WTC11 (cell line): Measurements from ENCODE around the gene PRSS16. TPM values are rescaled to one million over a fixed set of nuclear protein-coding genes. Genes with fewer than 3 reads are reported as not detected.

Source experiments
- ATAC-seq: fragments of 200-7000 bp; cut with Tn5 transposase; 2 replicates; pipeline ENCODE4 v1.10.0; 2021; ENCODE audit warnings: mild to moderate bottlenecking, moderate library complexity
- CTCF ChIA-PET: fragments of 300-600 bp; sonication (Branson Sonifier 250); formaldehyde crosslinking; loops from one replicate; lab custom pipeline; 2021; ENCODE audit warnings: antibody characterized with exemption; lab: Charles Lee
- POLR2A ChIA-PET: fragments of 350-600 bp; sonication (Branson Sonifier 250); formaldehyde crosslinking; loops from one replicate; lab custom pipeline; 2021; ENCODE audit warnings: antibody characterized with exemption; lab: Charles Lee
- DNase-seq: peaks from one replicate; pipeline ENCODE4 v3.0.0; 2021; ENCODE audit warnings: low spot score
- H3K27ac Mint-ChIP-seq: 2 replicates; pipeline ENCODE4 v1.8.0; 2021; ENCODE audit warnings: mixed read lengths
- H3K27me3 Mint-ChIP-seq: 2 replicates; pipeline ENCODE4 v1.8.0; 2021; ENCODE audit warnings: low read depth, mild to moderate bottlenecking, moderate library complexity, mixed read lengths
- H3K36me3 Mint-ChIP-seq: 2 replicates; pipeline ENCODE4 v1.8.0; 2021; ENCODE audit warnings: mixed read lengths
- H3K4me1 Mint-ChIP-seq: 2 replicates; pipeline ENCODE4 v1.8.0; 2022; ENCODE audit warnings: mixed read lengths
- H3K4me3 Mint-ChIP-seq: 2 replicates; pipeline ENCODE4 v1.8.0; 2021; ENCODE audit warnings: mild to moderate bottlenecking, moderate library complexity, mixed read lengths
- H3K9me3 Mint-ChIP-seq: 2 replicates; pipeline ENCODE4 v1.8.0; 2021; ENCODE audit warnings: mixed read lengths
- ATF1 ChIP-seq: sonication (generic); formaldehyde crosslinking; IDR thresholded peaks from 2 replicates; pipeline ENCODE4 v1.8.1; 2023; ENCODE audit warnings: mild to moderate bottlenecking, moderate library complexity, missing genetic modification reagents
- CBFB ChIP-seq: sonication (generic); formaldehyde crosslinking; IDR thresholded peaks from 2 replicates; pipeline ENCODE4 v1.8.1; 2022; ENCODE audit warnings: mild to moderate bottlenecking, low read depth, missing genetic modification reagents
- ESRRA ChIP-seq: sonication (generic); formaldehyde crosslinking; IDR thresholded peaks from 2 replicates; pipeline ENCODE4 v1.8.1; 2022; ENCODE audit warnings: mild to moderate bottlenecking, missing genetic modification reagents, borderline replicate concordance
- GRHL2 ChIP-seq: fragments of 250-450 bp; sonication (Bioruptor Pico); IDR thresholded peaks from 2 replicates; pipeline ENCODE4 v1.8.0; 2022; ENCODE audit warnings: mild to moderate bottlenecking, moderate library complexity; ENCODE audit not compliant: insufficient replicate concordance, severe bottlenecking
- HMGA2 ChIP-seq: fragments of 250-450 bp; sonication (Bioruptor Pico); IDR thresholded peaks from 2 replicates; pipeline ENCODE4 v1.4.0; 2021; ENCODE audit warnings: mild to moderate bottlenecking, moderate library complexity
- KAT7 ChIP-seq: sonication (generic); formaldehyde crosslinking; IDR thresholded peaks from 2 replicates; pipeline ENCODE4 v1.8.1; 2023; ENCODE audit warnings: missing genetic modification reagents, mild to moderate bottlenecking, borderline replicate concordance
- MXD4 ChIP-seq: fragments of 250-450 bp; sonication (Bioruptor Pico); IDR thresholded peaks from 2 replicates; pipeline ENCODE4 v1.8.0; 2021; ENCODE audit warnings: mild to moderate bottlenecking, moderate library complexity, borderline replicate concordance
- NFATC4 ChIP-seq: fragments of 250-450 bp; sonication (Bioruptor Pico); IDR thresholded peaks from 2 replicates; pipeline ENCODE4 v1.9.0; 2021; ENCODE audit warnings: mild to moderate bottlenecking
- NFYB ChIP-seq: sonication (generic); formaldehyde crosslinking; conservative IDR thresholded peaks from 2 replicates; pipeline ENCODE4 v1.8.0; 2022; ENCODE audit warnings: low read depth, missing genetic modification reagents
- ZBTB21 ChIP-seq: sonication (generic); formaldehyde crosslinking; IDR thresholded peaks from 2 replicates; pipeline ENCODE4 v1.8.1; 2023; ENCODE audit warnings: mild to moderate bottlenecking, missing genetic modification reagents, borderline replicate concordance
- ZNF121 ChIP-seq: sonication (generic); formaldehyde crosslinking; IDR thresholded peaks from 2 replicates; pipeline ENCODE4 v1.8.0; 2023; ENCODE audit warnings: missing genetic modification reagents
- ZNF423 ChIP-seq: fragments of 250-450 bp; sonication (Bioruptor Pico); IDR thresholded peaks from 2 replicates; pipeline ENCODE4 v2.1.2; 2022; ENCODE audit warnings: mild to moderate bottlenecking, moderate library complexity
- total RNA-seq: library from RNA; stranded (reverse); gene quantifications from 3 replicates; pipeline ENCODE4 v1.2.3, GENCODE V29; 2021
- TF ChIP-seq, protein P1 (sequence below): fragments of 250-450 bp; sonication (Bioruptor Pico); IDR thresholded peaks from 2 replicates; pipeline ENCODE4 v2.1.2; 2022; ENCODE audit warnings: mild to moderate bottlenecking, moderate library complexity
- TF ChIP-seq, protein P2 (sequence below): sonication (generic); formaldehyde crosslinking; IDR thresholded peaks from 2 replicates; pipeline ENCODE4 v1.8.1; 2023; ENCODE audit warnings: mild to moderate bottlenecking, moderate library complexity, missing genetic modification reagents
- TF ChIP-seq, protein P3 (sequence below): sonication (generic); formaldehyde crosslinking; IDR thresholded peaks from 2 replicates; pipeline ENCODE4 v1.8.1; 2022; ENCODE audit warnings: mild to moderate bottlenecking, missing genetic modification reagents, moderate library complexity, borderline replicate concordance
- TF ChIP-seq, protein P4 (sequence below): sonication (generic); formaldehyde crosslinking; IDR thresholded peaks from 2 replicates; pipeline ENCODE4 v1.8.0; 2023; ENCODE audit warnings: missing genetic modification reagents
- TF ChIP-seq, protein P5 (sequence below): fragments of 250-450 bp; sonication (Bioruptor Pico); IDR thresholded peaks from 2 replicates; pipeline ENCODE4 v1.8.0; 2021; ENCODE audit warnings: mild to moderate bottlenecking
- TF ChIP-seq, protein P6 (sequence below): sonication (generic); formaldehyde crosslinking; IDR thresholded peaks from 2 replicates; pipeline ENCODE4 v1.8.1; 2022; ENCODE audit warnings: low read depth, mild to moderate bottlenecking, moderate library complexity, missing genetic modification reagents, borderline replicate concordance
- TF ChIP-seq, protein P7 (sequence below): sonication (generic); formaldehyde crosslinking; IDR thresholded peaks from 2 replicates; pipeline ENCODE4 v1.8.1; 2022; ENCODE audit warnings: missing genetic modification reagents, borderline replicate concordance
- TF ChIP-seq, protein P8 (sequence below): fragments of 250-450 bp; sonication (Bioruptor Pico); IDR thresholded peaks from 2 replicates; pipeline ENCODE4 v1.9.0; 2021; ENCODE audit warnings: mild to moderate bottlenecking, borderline replicate concordance

PRSS16 gene
- total RNA-seq, 1 experiment from 2014 or later, result 18.5 TPM

DNA sequence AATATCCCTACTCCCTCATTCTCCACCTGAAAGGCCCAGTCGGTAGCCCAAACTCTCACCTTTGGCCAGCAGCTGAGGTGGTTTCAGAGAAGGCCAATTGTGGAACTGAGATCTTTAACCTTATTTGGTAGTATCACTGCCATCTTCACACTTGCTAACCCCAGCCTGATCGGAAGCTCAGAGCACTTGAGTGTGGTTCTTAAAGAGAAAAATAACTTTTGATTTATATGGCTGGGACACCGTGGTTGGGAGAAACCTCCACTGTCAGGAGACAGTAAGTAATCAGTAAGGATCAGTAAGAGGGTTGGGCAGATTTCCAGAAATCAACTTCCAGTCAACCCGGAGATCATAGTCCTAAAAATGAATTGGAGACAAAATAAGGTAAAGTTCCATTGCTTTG, 22.8 kb upstream of the PRSS16 start:
- H3K9me3 Mint-ChIP-seq, result no peaks in the 10 kb centered on the region
- H3K27ac Mint-ChIP-seq, result 0 out of 2 replicates have a peak overlapping the region, but pooled peaks have one; percentile 27
- peaks cover 7% of the 10 kb centered on the region for H3K4me1 Mint-ChIP-seq
- DNase-seq (no peak), ATAC-seq (no peak)
- POLR2A ChIA-PET, result no interaction called here
- TF ChIP-seq NFYB (no peak), ESRRA (no peak), CBFB (CRISPR knock-in tag) (no peak), ZBTB21 (CRISPR knock-in tag) (no peak), MXD4 (CRISPR knock-in tag) (no peak), NFATC4 (CRISPR knock-in tag) (no peak), GRHL2 (no peak), ZNF121 (no peak), ATF1 (no peak), KAT7 (CRISPR knock-in tag) (no peak), ZNF423 (CRISPR knock-in tag) (no peak), HMGA2 (CRISPR knock-in tag) (no peak)
- TF ChIP-seq, protein P1, sequence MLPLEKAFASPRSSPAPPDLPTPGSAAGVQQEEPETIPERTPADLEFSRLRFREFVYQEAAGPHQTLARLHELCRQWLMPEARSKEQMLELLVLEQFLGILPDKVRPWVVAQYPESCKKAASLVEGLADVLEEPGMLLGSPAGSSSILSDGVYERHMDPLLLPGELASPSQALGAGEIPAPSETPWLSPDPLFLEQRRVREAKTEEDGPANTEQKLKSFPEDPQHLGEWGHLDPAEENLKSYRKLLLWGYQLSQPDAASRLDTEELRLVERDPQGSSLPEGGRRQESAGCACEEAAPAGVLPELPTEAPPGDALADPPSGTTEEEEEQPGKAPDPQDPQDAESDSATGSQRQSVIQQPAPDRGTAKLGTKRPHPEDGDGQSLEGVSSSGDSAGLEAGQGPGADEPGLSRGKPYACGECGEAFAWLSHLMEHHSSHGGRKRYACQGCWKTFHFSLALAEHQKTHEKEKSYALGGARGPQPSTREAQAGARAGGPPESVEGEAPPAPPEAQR (CRISPR knock-in tag), result no peak
- TF ChIP-seq, protein P2, sequence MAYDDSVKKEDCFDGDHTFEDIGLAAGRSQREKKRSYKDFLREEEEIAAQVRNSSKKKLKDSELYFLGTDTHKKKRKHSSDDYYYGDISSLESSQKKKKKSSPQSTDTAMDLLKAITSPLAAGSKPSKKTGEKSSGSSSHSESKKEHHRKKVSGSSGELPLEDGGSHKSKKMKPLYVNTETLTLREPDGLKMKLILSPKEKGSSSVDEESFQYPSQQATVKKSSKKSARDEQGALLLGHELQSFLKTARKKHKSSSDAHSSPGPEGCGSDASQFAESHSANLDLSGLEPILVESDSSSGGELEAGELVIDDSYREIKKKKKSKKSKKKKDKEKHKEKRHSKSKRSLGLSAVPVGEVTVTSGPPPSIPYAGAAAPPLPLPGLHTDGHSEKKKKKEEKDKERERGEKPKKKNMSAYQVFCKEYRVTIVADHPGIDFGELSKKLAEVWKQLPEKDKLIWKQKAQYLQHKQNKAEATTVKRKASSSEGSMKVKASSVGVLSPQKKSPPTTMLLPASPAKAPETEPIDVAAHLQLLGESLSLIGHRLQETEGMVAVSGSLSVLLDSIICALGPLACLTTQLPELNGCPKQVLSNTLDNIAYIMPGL (CRISPR knock-in tag), result no peak
- TF ChIP-seq, protein P3, sequence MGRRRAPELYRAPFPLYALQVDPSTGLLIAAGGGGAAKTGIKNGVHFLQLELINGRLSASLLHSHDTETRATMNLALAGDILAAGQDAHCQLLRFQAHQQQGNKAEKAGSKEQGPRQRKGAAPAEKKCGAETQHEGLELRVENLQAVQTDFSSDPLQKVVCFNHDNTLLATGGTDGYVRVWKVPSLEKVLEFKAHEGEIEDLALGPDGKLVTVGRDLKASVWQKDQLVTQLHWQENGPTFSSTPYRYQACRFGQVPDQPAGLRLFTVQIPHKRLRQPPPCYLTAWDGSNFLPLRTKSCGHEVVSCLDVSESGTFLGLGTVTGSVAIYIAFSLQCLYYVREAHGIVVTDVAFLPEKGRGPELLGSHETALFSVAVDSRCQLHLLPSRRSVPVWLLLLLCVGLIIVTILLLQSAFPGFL, result no peak
- TF ChIP-seq, protein P4, sequence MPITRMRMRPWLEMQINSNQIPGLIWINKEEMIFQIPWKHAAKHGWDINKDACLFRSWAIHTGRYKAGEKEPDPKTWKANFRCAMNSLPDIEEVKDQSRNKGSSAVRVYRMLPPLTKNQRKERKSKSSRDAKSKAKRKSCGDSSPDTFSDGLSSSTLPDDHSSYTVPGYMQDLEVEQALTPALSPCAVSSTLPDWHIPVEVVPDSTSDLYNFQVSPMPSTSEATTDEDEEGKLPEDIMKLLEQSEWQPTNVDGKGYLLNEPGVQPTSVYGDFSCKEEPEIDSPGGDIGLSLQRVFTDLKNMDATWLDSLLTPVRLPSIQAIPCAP, result no peak
- TF ChIP-seq, protein P5, sequence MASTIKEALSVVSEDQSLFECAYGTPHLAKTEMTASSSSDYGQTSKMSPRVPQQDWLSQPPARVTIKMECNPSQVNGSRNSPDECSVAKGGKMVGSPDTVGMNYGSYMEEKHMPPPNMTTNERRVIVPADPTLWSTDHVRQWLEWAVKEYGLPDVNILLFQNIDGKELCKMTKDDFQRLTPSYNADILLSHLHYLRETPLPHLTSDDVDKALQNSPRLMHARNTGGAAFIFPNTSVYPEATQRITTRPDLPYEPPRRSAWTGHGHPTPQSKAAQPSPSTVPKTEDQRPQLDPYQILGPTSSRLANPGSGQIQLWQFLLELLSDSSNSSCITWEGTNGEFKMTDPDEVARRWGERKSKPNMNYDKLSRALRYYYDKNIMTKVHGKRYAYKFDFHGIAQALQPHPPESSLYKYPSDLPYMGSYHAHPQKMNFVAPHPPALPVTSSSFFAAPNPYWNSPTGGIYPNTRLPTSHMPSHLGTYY (CRISPR knock-in tag), result no peak
- TF ChIP-seq, protein P6, sequence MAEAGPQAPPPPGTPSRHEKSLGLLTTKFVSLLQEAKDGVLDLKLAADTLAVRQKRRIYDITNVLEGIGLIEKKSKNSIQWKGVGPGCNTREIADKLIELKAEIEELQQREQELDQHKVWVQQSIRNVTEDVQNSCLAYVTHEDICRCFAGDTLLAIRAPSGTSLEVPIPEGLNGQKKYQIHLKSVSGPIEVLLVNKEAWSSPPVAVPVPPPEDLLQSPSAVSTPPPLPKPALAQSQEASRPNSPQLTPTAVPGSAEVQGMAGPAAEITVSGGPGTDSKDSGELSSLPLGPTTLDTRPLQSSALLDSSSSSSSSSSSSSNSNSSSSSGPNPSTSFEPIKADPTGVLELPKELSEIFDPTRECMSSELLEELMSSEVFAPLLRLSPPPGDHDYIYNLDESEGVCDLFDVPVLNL, result no peak
- TF ChIP-seq, protein P7, sequence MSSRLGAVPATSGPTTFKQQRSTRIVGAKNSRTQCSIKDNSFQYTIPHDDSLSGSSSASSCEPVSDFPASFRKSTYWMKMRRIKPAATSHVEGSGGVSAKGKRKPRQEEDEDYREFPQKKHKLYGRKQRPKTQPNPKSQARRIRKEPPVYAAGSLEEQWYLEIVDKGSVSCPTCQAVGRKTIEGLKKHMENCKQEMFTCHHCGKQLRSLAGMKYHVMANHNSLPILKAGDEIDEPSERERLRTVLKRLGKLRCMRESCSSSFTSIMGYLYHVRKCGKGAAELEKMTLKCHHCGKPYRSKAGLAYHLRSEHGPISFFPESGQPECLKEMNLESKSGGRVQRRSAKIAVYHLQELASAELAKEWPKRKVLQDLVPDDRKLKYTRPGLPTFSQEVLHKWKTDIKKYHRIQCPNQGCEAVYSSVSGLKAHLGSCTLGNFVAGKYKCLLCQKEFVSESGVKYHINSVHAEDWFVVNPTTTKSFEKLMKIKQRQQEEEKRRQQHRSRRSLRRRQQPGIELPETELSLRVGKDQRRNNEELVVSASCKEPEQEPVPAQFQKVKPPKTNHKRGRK, result no peak
- TF ChIP-seq, protein P8, sequence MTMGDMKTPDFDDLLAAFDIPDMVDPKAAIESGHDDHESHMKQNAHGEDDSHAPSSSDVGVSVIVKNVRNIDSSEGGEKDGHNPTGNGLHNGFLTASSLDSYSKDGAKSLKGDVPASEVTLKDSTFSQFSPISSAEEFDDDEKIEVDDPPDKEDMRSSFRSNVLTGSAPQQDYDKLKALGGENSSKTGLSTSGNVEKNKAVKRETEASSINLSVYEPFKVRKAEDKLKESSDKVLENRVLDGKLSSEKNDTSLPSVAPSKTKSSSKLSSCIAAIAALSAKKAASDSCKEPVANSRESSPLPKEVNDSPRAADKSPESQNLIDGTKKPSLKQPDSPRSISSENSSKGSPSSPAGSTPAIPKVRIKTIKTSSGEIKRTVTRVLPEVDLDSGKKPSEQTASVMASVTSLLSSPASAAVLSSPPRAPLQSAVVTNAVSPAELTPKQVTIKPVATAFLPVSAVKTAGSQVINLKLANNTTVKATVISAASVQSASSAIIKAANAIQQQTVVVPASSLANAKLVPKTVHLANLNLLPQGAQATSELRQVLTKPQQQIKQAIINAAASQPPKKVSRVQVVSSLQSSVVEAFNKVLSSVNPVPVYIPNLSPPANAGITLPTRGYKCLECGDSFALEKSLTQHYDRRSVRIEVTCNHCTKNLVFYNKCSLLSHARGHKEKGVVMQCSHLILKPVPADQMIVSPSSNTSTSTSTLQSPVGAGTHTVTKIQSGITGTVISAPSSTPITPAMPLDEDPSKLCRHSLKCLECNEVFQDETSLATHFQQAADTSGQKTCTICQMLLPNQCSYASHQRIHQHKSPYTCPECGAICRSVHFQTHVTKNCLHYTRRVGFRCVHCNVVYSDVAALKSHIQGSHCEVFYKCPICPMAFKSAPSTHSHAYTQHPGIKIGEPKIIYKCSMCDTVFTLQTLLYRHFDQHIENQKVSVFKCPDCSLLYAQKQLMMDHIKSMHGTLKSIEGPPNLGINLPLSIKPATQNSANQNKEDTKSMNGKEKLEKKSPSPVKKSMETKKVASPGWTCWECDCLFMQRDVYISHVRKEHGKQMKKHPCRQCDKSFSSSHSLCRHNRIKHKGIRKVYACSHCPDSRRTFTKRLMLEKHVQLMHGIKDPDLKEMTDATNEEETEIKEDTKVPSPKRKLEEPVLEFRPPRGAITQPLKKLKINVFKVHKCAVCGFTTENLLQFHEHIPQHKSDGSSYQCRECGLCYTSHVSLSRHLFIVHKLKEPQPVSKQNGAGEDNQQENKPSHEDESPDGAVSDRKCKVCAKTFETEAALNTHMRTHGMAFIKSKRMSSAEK, result no peak
- TF ChIP-seq, all 79 proteins: peak for 0
- no peaks in the 10 kb centered on the region for H3K36me3 Mint-ChIP-seq
- CTCF ChIA-PET, result no interaction called here
- no peaks in the 10 kb centered on the region for H3K27me3 Mint-ChIP-seq
- H3K4me3 Mint-ChIP-seq, result no peak overlapping the region
